Activated CD4-positive, alpha-beta T cell treated with anti-CD3 and anti-CD28 coated beads for 36 hours (primary cell): ENCODE results near the gene RAB31. TPM values are rescaled to one million over a fixed set of nuclear protein-coding genes. Genes with fewer than 3 reads are reported as not detected.

Experiments used
- ATAC-seq: fragments of 200-7000 bp; cut with Tn5 transposase; one replicate; pipeline ENCODE4 v1.10.0; 2021; ENCODE audit warnings: mild to moderate bottlenecking, moderate library complexity
- CTCF ChIA-PET: fragments of 350-600 bp; sonication (Branson Sonifier 250); formaldehyde crosslinking; loops from one replicate; lab custom pipeline; 2021; ENCODE audit warnings: antibody characterized with exemption; lab: Charles Lee
- POLR2A ChIA-PET: fragments of 350-600 bp; sonication (Branson Sonifier 250); formaldehyde crosslinking; loops from one replicate; lab custom pipeline; 2021; ENCODE audit warnings: antibody characterized with exemption, inconsistent platforms; lab: Charles Lee
- DNase-seq: peaks from one replicate; pipeline ENCODE4 v3.0.0-alpha.2; 2020
- H3K27ac Mint-ChIP-seq: one replicate; pipeline ENCODE4 v1.8.0; 2021; ENCODE audit warnings: mixed read lengths
- H3K27me3 Mint-ChIP-seq: one replicate; pipeline ENCODE4 v1.8.0; 2021; ENCODE audit warnings: mixed read lengths
- H3K36me3 Mint-ChIP-seq: one replicate; pipeline ENCODE4 v1.8.0; 2021; ENCODE audit warnings: low read depth, mixed read lengths
- H3K4me1 Mint-ChIP-seq: one replicate; pipeline ENCODE4 v1.8.0; 2021; ENCODE audit warnings: mixed read lengths
- H3K4me3 Mint-ChIP-seq: one replicate; pipeline ENCODE4 v1.8.0; 2021; ENCODE audit warnings: mild to moderate bottlenecking, moderate library complexity, mixed read lengths
- H3K9me3 Mint-ChIP-seq: one replicate; pipeline ENCODE4 v1.8.0; 2021; ENCODE audit warnings: low read depth, mixed read lengths
- intact Hi-C, 2 experiments: fragments of 100-400 bp; cut with DNase I in 1 of 2; cut with micrococcal nuclease in 1 of 2; formaldehyde crosslinking; loops; one replicate each; pipeline versions ENCODE4 v1.14.2 to v1.15.1; 2022 to 2024; cut with DNase I, micrococcal nuclease
- total RNA-seq, 2 experiments: library from RNA; stranded (reverse); gene quantifications; one replicate each; pipeline ENCODE4 v1.2.3, GENCODE V29; 2021

Gene RAB31
- total RNA-seq, 2 experiments from 2014 or later, result 0.48 to 1.8 TPM

GRCh38 chr18:9715088-9715343 is 6.9 kb downstream of the RAB31 start:
- no peak for DNase-seq
- no peaks in the 10 kb centered on the region for H3K36me3 Mint-ChIP-seq
- H3K4me1 Mint-ChIP-seq, result peaks cover 16% of the 10 kb centered on the region
- H3K9me3 Mint-ChIP-seq, result no peaks in the 10 kb centered on the region
- POLR2A ChIA-PET, result no interaction called here
- intact Hi-C loops, result no loop called here
- no peak overlapping the region for H3K4me3 Mint-ChIP-seq
- no peak overlapping the region for H3K27ac Mint-ChIP-seq
- no peak for ATAC-seq
- peaks cover 58% of the 10 kb centered on the region for H3K27me3 Mint-ChIP-seq
- CTCF ChIA-PET, result no interaction called here

DNA sequence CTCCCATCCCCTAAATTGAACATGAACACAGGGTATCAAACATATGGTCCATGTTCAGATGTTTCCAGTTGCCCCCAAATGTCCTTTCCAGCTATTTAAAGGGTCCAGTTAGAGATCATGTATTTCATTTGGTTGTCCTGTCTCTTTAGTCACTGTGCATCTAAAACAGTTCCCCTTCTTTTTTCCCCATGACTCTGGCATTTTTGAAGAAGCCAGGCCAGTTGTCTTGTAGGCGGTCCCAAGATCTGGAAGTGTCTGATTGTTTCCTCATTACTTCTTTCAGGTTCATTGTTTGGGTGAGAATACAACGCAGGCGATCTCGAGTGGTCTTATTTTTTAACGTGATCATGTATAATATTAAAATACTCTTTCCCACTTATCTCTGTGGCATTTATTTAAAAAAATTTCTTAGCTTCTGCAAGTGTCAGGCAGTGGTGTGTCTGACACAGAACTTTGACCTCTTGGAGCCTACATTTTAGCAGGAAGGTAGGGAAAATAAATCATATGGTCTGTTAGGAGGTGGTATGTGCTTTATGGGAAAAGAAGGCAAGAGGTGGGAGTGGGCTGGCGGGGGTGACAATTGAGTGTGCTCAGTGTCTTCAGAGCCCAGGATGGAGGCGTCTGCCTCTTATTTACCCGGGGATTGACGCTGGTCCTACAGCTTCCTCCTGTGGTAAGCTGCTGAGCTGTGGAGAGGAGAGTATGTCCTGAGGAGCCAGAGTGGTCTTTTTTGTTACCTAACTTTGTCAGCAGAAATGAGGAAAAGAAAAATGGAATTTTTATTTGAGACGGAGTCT is 8.1 kb downstream of the RAB31 start:
- Mint-ChIP-seq H3K4me3 (no peak overlapping the region), H3K9me3 (no peaks in the 10 kb centered on the region), H3K27me3 (peaks cover 51% of the 10 kb centered on the region), H3K4me1 (peaks cover 8% of the 10 kb centered on the region), H3K27ac (no peak overlapping the region), H3K36me3 (no peaks in the 10 kb centered on the region)
- no peak for ATAC-seq
- ChIA-PET CTCF (no interaction called here), POLR2A (no interaction called here)
- intact Hi-C loops, result no loop called here
- DNase-seq, result no peak

DNA sequence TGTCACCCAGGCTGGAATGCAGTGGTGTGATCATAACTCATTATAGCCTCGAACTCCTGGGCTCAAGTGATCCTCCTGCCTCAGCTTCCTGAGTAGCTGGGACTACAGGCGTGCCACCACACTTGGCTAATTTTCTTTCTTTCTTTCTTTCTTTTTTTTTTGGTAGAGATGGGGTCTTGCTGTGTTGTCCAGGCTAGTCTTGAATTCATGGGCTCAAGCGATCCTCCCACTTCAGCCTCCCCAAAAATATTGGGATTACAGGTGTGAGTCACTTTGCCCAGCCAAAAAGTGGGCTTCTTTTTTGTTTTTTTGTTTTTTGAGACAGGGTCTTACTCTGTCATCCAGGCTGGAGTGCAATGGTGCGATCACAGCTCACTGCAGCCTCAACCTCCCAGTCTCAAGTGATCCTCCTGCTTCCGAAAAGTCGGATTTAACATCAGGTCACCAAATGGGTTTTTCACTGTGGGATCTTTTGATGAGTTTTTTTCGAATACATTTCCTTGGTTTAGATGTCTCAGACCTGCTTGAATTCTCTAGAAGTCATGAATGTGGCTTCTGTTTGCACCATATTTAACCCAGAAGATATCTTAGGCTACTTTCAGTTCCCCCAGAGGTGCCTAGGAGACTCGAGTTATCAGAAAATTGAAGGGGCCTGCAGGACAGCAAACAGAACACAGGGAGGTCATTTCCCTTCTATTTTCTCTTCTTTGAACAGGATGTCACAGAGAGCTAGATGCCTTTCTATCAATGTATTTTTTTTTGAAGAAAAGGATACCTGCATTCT is 8.9 kb downstream of the RAB31 start:
- ChIA-PET POLR2A (no interaction called here), CTCF (no interaction called here)
- H3K36me3 Mint-ChIP-seq, result no peaks in the 10 kb centered on the region
- no peak for ATAC-seq
- DNase-seq, result no peak
- H3K27ac Mint-ChIP-seq, result no peak overlapping the region
- H3K4me1 Mint-ChIP-seq, result peaks cover 2% of the 10 kb centered on the region
- intact Hi-C loops, result no loop called here
- no peak overlapping the region for H3K4me3 Mint-ChIP-seq
- H3K9me3 Mint-ChIP-seq, result no peaks in the 10 kb centered on the region
- peaks cover 49% of the 10 kb centered on the region for H3K27me3 Mint-ChIP-seq

- ATAC-seq (no peak), DNase-seq (no peak)
- intact Hi-C loops, result no loop called here
- Mint-ChIP-seq H3K4me3 (no peak overlapping the region), H3K36me3 (no peaks in the 10 kb centered on the region), H3K27me3 (peaks cover 34% of the 10 kb centered on the region), H3K27ac (no peak overlapping the region), H3K9me3 (no peaks in the 10 kb centered on the region), H3K4me1 (no peaks in the 10 kb centered on the region)
- ChIA-PET CTCF (no interaction called here), POLR2A (no interaction called here)
Measured at GRCh38 chr18:9719421-9719981, 11.4 kb downstream of the RAB31 start.

GRCh38 chr18:9720327-9720726 is 12.2 kb downstream of the RAB31 start:
- Mint-ChIP-seq H3K4me1 (no peaks in the 10 kb centered on the region), H3K4me3 (no peak overlapping the region), H3K27ac (no peak overlapping the region), H3K27me3 (peaks cover 28% of the 10 kb centered on the region), H3K9me3 (no peaks in the 10 kb centered on the region), H3K36me3 (no peaks in the 10 kb centered on the region)
- intact Hi-C loops, result no loop called here
- POLR2A ChIA-PET, result no interaction called here
- no peak for ATAC-seq
- CTCF ChIA-PET, result no interaction called here
- DNase-seq, result no peak

- CTCF ChIA-PET, result interaction anchor here (0.6 to 1.1 kb wide), 3 partner anchors 20 to 97 kb away, joined by 3 read pairs; no protein-coding TSS in a partner anchor
Measured at GRCh38 chr18:9721893-9722550, 13.9 kb downstream of the RAB31 start.

DNA sequence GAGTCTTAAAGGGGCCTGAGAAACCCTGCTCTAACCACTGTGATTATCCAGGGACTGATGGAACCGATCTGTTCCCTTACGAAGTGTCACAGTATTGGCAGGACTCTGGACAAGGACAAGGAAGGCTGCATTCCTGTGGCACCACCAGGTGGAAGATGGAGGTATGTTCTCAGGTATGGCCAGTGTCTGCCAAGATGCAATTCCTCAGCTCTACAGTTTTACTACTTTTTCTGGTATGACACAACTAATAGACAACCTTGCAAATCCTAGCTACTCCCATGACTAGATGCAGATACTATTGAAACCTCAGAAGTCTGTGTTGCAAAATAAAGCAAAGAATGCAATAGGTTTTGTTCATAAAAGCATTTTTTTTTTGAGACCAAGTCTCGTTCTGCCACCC is 14.6 kb downstream of the RAB31 start:
- no peaks in the 10 kb centered on the region for H3K4me1 Mint-ChIP-seq
- ChIA-PET POLR2A (interaction anchor here (0.5 kb wide), 1 partner anchor 32 kb away, joined by 9 read pairs; no protein-coding TSS in a partner anchor), CTCF (interaction anchor here (0.7 to 1.1 kb wide), 2 partner anchors 21 to 25 kb away, joined by 3 read pairs; no protein-coding TSS in a partner anchor)
- no peak overlapping the region for H3K4me3 Mint-ChIP-seq
- intact Hi-C loops, result no loop called here
- H3K36me3 Mint-ChIP-seq, result no peaks in the 10 kb centered on the region
- DNase-seq (peak; percentile 36), ATAC-seq (peak; percentile 53)
- no peak overlapping the region for H3K27ac Mint-ChIP-seq
- H3K9me3 Mint-ChIP-seq, result no peaks in the 10 kb centered on the region
- peaks cover 17% of the 10 kb centered on the region for H3K27me3 Mint-ChIP-seq

More at GRCh38 chr18:9721893-9722550, 13.9 kb downstream of the RAB31 start:
- DNase-seq (no peak), ATAC-seq (no peak)
- Mint-ChIP-seq H3K4me1 (no peaks in the 10 kb centered on the region), H3K4me3 (no peak overlapping the region), H3K36me3 (no peaks in the 10 kb centered on the region), H3K27ac (no peak overlapping the region), H3K9me3 (no peaks in the 10 kb centered on the region), H3K27me3 (peaks cover 23% of the 10 kb centered on the region)
- POLR2A ChIA-PET, result interaction anchor here (0.5 kb wide), 1 partner anchor 32 kb away, joined by 9 read pairs; no protein-coding TSS in a partner anchor
- intact Hi-C loops, result no loop called here

GRCh38 chr18:9724797-9725585 is 16.9 kb downstream of the RAB31 start:
- no peaks in the 10 kb centered on the region for H3K4me1 Mint-ChIP-seq
- H3K27me3 Mint-ChIP-seq, result peaks cover 13% of the 10 kb centered on the region
- H3K36me3 Mint-ChIP-seq, result no peaks in the 10 kb centered on the region
- H3K9me3 Mint-ChIP-seq, result no peaks in the 10 kb centered on the region
- intact Hi-C loops, result no loop called here
- ChIA-PET POLR2A (no interaction called here), CTCF (no interaction called here)
- H3K27ac Mint-ChIP-seq, result no peak overlapping the region
- ATAC-seq (no peak), DNase-seq (no peak)
- no peak overlapping the region for H3K4me3 Mint-ChIP-seq

DNA sequence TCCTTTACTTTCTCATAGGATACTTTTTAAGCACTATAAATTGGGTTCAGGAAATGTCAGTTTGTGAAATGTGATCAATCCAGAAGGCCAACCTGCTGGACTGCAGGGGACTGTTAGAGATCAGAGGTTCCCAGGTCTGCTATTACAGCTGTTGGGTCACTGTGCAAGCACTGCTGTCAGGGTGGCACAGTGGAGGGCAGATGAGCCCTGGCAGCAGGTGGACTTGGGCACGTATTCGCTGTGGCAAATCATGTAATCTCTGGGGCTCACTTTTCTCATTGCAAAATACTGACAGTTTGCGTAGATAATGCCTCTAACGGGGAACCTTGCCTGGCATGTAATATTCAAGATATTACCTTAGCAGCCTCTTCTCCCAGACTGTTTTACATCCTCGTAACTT is 18.1 kb downstream of the RAB31 start:
- Mint-ChIP-seq H3K27me3 (peaks cover 12% of the 10 kb centered on the region), H3K9me3 (no peaks in the 10 kb centered on the region), H3K4me1 (no peaks in the 10 kb centered on the region), H3K27ac (no peak overlapping the region), H3K4me3 (no peak overlapping the region), H3K36me3 (no peaks in the 10 kb centered on the region)
- intact Hi-C loops, result no loop called here
- ATAC-seq, result no peak
- ChIA-PET CTCF (no interaction called here), POLR2A (no interaction called here)
- DNase-seq, result no peak

DNA sequence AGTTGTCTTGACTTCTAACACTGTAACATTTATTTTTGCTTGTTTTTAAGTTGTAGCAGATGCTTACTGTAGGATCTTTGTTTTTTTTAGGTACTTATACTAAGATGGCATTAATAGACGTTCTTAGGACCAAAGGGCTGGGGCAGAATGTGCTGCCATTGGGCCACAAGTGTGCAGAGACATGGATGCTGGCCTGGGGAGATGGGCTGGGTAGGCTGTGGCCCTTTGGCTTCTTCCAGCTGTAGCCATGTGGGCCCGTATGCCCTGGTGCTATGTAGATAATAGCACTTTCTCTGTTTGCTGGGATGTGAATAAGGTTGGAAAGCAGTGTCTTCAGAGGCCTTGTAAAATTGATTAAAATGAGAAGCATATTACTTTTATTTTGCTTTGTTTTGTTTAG is 18.8 kb downstream of the RAB31 start:
- H3K27me3 Mint-ChIP-seq, result peaks cover 8% of the 10 kb centered on the region

DNA sequence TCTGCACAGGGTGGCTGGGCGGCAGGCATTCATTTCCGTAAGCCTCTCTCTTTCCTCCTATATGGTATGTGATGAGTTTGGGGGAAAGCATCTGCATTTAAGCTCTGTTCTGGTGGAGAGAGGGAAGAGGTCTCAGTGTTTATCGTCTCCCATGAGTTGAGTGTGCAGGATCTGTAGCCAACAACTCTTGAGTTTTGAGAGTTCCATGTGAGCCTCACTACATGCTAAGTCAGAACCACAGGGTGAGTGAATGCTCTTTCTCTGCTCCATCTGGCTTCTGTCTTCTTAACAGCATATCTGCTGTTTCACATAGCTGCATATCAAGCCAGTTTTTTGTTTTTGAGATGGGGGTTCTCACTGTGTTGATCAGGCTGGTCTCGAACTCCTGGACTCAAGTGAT is 22.7 kb downstream of the RAB31 start:
- H3K36me3 Mint-ChIP-seq, result no peaks in the 10 kb centered on the region
- POLR2A ChIA-PET, result no interaction called here
- DNase-seq, result no peak

More for the DNA sequence above, 18.8 kb downstream of the RAB31 start:
- ChIA-PET CTCF (no interaction called here), POLR2A (no interaction called here)
- ATAC-seq (no peak), DNase-seq (no peak)
- Mint-ChIP-seq H3K9me3 (no peaks in the 10 kb centered on the region), H3K36me3 (no peaks in the 10 kb centered on the region), H3K4me1 (no peaks in the 10 kb centered on the region), H3K27ac (no peak overlapping the region), H3K4me3 (no peak overlapping the region)
- intact Hi-C loops, result no loop called here

More for the DNA sequence above, 22.7 kb downstream of the RAB31 start:
- Mint-ChIP-seq H3K4me3 (no peak overlapping the region), H3K4me1 (no peaks in the 10 kb centered on the region), H3K27me3 (peaks cover 13% of the 10 kb centered on the region), H3K27ac (no peak overlapping the region), H3K9me3 (no peaks in the 10 kb centered on the region)
- no peak for ATAC-seq
- intact Hi-C loops, result no loop called here
- CTCF ChIA-PET, result interaction anchor here (1.1 kb wide), 1 partner anchor 12 kb away, joined by 3 read pairs; no protein-coding TSS in a partner anchor
